Measurements from ENCODE around the gene SHISA7.
"Not testable (repeated sequence)": the region's sequence is repeated elsewhere in the genome, so short reads cannot be mapped to it uniquely, and the experiment has no call there.

SHISA7 gene

DNA sequence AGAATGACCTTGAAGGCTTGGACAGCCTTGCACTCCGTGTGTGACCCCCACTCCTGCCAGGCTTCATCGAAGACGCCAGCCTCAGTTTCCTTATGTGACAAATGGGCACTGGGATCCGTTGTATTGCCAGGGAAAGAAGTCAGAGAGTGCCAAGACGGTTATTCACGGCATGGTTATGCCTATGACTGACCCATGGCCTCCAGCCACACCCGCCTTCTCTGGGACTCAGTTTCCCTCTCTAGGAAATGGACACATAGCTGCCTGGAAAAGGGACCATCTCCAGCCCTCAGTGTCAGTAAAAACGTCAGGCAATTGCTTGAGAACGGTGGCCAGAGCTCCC lies 34.6 kb downstream of the SHISA7 start:
- DNase-seq: no peak

DNA sequence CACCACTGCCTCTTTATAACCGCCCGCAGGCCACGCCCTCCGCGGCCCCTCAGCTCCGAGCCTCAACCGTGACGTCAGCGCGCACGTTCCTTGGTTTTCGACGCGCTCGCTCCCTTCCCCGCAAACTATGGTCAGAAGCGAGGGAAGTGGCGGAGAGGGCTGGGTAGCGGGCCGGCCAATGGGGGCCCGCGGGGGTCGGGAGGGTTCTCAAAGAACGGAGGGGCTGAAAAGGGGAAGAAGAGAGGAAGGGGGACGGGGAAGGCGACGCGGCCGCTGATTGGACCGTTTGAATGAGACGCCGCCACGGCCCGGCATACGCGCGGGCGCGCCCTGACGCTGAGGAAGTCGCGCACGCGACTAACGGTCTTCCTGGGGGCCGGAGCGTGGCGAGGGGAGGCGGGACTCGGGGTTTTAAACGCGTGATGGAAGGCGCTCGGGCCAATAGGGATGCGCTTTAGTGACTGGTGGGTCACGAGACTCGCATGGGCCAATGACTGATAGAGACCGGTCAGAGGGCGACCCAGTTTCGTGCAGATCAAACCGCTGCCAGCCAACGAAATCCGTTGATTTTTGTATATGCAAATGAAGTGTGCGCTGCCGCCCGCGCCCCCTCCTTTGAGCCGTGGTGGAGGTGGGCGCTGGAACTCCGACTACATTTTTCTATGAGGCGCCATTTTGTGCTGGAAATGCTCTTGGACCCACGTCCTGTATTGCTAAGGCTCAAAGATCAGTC lies 35.1 kb downstream of the SHISA7 start:
- DNase-seq: peak; percentile 97

DNA sequence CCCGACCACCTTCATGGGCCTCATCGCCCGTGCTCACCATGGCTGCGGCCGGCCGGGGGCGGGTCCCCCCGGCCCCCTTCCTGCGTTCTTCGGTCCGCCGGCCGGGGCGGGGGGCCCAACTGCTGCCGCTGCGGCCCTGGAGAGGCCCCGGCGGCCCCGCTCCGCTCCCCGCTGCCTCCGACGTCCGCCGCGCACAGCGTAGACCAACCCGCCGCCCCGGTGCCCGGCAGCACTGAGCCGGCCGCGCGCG lies 35.6 kb downstream of the SHISA7 start, which contains the start of gene UBE2S:
UBE2S (minus strand) TSS at position 239 of the 250 bp plus-strand sequence; CDS start at position 40, 199 bp downstream.
- DNase-seq: not testable (repeated sequence)

DNA sequence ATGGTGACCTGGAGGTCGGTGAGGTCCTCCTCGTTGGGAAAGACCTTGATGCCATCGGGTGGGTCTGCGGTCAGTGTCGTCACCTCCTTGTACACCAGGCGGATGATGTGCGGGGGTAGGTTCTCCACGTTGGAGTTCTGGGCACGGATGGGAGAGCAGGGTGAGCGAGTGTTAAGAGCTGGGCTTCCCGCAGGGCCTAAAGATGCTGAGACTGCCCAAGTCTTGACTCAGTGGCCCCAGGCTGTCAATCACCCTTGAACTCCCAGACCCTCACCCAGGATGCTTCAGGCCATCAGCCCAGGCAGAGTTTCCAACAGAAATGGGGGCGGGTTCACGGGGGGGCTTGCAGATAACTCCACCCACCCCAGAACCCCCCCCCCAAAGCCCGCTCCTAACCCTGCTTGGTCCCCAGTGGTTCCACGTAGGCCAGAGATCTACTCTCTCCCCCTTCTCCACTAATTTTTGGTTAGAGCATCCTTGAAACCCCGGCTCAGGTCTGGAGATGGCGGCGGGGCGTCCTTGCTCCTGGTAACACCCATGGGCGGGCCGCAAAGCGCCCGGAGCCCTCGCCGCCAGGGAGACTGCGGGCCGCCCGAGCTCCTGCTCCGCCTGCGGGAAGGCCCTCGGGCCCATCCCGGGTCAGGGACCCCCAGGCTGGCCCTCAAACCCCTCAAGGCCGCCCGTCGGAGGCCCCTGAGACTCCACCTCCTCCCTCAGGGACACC lies 36.1 kb downstream of the SHISA7 start:
- DNase-seq: no peak

DNA sequence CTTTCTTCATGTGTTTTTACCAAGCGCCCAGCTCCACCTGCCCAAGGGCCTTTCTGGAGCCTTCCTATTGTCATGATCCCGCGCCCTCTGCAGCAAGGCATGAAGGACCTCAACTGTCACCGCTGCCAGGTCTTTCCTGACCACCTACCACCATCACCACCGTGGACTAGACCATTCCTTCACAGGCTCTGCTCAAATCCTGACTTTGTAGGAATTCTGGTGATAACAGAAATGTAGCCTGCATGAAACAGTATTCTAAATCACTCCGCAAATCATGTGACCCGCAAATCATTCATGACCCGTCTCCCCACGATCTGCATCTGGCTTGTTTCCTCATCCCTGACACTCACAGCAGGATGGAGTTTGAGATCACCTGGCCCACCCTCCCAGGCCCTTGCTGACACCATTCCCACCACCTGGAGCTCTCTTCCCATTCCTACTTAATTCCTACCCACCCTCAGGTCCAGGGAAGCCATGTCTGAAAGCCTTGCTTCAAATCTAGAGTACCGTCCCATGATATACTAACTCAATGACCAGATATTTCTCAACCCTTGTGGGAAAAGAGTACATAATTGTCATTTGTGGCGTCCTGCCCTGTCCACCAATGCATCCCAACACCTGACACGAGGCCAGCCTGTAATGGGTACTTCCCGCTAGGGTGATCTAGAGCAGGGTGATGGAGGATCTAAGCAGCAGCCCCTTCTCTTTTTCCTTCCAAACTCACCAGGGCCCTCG lies 36.8 kb downstream of the SHISA7 start:
- DNase-seq: no peak

DNA sequence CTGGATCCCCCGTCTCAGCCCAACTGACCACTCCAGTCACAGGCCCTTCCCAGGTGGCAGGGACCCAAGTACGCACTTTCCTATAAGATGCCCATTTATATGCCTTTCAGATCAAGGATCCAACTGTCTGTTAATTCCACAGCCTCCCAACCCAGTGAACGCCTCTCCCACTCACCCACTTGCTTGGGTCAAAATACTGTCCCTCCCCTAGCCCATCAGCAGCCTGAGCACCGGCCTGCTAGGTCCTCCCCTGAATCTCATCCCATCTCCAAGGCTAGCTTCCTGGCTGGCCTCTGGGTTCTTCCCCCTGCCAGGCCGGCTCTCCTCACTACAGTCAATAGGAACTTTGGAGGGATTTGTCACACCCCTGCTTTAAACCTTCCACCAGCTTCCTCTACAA lies 37.5 kb downstream of the SHISA7 start:
- no peak for DNase-seq

DNA sequence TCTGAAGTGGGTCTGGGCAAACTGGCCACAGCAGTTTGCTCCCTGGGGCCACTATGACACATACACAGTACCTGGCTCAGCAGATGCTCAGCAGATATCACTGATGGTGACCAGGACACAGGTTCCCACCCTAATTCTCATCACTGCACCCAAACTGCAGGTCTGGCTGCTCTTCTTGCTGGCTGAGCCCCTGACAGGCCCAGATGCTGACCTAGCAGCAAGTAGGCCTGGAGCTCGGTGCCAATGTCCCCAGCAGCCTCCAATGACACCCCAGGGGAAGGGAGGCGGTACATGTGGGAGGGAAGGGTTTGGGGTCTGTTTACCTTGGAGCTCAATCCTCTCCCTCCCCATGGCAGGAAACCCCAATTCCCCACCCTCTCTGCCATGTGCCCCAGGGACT lies 40.6 kb downstream of the SHISA7 start:
- no peak for DNase-seq

DNA sequence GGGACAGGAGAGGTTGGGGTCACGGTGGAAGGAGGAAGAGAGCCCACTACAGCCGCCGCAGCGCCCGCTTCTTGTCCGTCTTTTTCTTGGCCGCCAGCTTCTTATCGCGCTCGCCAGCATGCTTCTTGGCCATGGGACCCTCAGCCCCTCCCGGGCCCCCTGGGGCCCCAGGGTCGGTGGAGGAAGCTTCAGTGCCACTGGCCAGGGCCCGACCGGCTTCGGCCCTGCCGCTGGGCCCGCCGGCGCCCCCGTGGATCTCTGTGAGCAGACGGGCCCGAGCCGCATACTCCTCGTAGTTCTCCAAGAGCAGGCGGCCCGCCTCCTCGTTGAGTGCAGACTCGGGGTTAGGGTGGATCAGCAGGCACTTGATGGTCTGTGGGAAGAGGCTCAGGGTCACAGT lies 41.7 kb downstream of the SHISA7 start:
- DNase-seq: not testable (repeated sequence)

DNA sequence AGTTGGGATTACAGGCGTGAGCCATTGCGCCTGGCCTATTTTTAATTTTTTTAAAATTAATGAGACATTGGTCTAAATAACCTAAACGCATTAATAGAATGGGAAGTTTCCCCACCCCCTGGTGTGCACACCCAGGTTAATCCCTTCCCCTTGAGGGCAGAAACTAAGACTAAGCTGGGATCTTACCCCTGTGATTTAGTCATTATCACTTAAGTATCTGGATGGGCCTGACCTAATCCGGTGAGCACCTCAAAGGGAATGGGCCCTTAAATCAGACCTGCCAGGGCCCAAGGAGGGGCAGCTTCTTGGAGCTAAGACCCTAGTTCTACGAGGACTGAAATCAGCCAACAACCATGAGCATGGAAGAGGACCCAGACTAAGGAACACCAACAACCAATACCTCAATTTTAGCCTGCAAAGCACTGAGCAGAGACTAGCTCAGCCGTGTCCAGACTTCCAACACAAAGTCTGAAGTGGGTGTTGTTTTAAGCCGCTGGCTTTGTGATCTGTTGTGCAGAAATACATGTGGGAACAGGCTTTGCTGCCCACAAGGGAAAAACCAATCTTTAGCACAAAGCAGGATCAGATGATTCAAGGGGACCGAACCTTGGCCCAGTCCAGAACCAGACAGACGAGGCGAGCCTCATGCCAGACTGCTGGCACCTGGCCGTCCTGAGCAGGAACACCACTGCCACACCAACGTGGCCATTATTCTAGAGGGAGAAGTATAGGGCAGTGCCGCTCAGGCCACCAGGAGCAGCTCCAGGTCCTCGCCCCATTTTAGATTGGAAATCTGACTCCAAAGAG lies 42.6 kb downstream of the SHISA7 start:
- DNase-seq: no peak

DNA sequence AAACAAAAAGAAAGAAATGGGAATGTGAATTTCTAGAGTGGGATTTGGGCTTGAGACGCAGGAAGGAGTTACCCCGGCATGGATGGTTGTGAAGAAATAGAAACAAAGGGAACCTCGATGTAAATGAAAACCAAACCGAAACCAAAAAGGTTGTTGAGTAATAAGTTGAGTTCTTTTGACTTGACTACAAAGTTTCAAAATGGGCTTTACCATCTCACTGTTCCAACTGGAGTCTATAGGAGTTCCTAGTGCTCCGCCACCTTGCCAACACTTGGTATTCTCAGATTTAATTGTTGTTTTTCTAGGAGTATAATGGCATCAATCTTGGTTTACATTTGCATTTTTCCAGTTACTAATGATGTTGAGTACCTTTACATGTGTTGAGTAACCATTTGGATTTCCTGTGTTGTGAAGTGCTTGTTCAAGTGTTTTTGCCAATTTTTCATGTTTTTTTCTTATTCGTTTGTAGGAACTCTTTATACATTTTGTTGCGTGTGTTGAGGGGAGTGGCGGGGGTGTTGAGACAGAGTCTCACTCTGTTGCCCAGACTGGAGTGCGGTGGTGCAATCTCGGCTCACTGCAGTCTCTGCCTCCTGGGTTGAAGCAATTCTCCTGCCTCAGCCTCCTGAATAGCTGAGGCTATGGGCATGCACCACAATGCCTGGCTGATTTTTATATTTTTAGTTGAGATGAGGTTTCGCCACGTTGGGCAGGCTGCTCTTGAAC lies 44.7 kb downstream of the SHISA7 start:
- no peak for DNase-seq

DNA sequence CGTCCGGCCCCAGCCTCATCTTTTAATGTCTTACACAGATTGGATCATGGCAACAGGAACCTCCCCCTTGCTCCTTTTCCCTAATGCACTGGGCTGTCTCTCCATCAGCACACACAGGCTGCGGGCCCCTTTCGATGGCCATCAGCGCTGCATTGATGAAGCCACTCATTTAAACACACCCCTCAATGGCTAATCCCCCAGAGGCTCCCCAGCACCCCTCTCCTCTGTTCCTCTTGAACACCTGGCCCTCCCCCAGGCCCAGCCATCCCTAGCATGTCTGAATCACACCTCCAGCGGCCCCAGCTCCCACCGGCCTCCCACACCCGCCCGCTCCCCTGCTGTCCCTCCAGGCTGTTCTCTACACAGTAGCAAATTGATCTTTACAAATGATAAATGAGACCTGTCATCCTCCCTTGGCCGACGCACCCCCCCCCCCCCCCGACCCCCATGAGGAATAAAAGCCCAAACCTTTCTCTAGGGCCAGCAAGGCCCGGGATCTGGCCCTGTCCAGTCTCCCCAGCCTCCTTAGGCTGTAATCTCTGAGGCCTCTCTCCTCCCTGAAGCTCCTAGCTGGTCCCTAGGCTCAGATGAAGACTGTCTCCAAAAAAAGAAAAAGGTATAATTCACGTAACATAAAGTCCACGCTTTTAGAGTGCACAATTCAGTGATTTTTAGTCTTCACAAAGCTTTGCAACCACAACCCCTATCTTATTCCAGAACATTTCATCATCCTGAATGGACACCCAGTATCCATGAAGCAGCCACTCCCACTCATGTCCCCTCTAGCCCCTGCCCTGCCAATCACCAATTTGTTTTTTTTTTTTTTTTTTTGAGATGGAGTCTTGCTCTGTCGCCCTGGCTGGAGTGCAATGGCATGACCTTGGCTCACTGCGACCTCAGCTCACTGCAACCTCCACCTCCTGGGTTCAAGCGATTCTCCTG lies 50.0 kb downstream of the SHISA7 start:
- DNase-seq: no peak

DNA sequence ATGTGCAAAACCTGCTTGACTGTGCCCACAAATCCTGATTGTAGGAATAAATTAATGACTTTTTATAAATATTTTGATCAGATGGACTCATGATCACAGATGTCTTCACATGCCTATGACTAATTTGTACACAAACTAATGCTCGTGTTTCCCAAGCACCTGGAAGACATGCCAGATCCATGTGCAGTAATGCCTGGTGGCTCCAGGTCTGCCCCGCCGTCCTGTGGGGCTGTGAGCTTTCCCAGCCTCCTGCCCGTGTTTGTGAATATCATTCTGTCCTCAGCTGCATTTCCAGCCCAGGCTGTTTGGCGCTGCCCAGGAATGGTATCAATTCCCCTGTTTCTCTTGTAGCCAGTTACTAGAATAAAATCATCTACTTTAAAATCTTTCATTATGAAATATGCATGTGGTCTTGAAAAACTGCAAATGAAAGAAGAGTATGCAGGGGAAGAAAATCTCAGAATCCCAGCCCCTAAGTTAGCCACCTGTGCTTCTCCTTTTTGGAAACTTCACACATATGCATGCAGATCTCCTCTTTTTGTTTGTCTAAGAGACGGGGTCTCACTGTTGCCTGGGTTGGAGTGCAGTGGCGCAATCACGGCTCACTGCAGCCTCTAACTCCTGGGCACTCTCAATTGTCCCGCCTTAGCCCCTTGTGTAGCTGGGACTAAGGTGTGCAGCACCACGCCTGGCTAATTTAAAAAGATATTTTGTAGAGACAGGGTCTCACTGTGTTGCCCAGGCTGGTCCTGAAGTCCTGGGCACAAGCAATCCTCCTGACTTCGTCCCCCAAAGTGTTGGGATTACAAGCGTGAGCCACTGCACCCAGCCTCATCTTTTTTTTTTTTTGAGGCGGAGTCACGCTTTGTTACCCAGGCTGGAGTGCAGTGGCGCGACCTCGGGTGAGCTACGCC lies 51.1 kb downstream of the SHISA7 start:
- DNase-seq: no peak

DNA sequence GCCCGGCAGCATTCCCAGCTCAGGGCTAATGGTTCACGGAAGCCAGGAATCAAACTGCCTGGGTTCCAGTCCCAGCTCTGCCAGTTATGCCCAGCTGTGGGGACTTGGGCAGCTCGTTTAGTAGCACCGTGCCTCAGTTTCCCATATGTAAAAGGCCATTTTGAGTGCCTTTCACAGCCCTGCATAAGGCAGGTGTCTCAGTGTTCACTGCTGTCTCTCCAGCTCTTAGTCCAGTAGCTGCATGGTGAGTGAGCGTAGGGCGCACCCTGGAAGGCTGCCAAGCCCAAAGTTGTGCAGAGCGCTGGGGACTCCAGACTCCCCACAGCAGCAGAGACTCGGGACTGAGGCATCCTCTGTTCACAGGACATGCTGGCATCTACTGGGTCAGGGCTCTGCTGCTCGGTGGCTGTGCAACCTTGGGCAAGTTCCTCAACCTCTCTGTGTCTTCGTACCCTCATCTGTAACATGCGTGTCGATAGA lies 51.9 kb downstream of the SHISA7 start:
- no peak for DNase-seq

DNA sequence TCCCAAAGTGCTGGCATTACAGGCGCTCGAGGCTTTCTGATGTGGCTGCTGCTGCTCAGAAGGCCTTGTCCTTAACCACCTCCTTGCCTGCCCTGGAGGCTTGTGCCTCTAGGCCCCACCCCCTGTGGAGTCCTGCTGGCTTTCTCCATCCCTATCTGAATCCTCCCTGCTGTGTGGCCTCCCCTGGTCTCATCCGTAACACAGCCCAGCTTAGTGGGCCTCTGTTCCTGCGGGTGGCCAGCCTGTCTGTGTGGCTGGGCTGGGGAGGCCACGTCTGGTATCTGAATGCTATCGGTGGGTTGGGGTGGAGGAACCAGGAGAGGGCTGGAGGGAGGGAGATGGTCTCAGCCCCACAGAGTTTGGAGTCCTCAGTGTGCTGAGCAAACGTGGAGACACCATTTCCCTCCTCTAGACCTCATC lies 52.6 kb downstream of the SHISA7 start:
- DNase-seq: no peak

DNA sequence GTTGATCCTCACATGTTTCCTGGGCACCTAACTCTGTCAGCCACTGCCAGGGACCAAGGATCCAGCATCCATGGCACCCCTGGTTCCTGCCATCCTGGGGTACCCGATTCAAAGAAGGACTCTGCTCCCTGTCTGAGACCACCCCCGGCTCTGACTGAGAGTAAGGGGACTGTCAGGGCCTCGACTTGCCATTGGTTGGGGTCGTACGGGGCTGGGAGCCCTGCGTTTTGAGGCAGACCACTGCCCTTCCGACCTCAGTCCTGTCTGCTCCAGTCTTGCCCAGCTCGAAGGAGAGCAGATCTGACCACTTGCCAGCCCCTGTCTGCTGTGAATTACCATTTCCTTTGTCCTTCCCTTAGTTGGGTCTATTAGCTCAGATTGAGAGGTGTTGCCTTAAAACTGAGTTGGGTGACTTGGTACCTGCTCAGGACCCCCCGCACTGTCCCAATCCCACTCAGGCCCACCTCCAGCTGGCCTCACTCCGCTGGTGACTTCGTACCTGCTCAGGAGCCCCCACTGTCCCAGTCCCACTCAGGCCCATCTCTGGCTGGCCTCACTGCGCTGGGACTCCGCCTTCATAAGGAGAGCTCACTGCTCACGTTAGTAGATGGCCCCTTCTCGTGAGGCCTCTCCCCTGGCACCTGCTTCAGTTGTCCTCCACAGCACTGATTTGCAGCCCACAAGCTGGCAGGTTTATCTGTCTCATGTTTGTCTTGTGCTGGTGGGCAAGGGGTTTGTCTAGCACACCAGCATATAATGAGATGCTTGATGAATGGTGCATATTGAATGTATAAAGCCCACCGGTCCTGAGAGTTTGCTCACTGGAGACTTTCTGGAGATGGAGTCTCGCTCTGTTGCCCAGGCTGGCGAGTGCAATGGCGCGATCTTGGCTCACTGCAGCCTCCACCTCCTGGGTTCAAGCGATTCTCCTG lies 53.4 kb downstream of the SHISA7 start:
- DNase-seq: no peak

DNA sequence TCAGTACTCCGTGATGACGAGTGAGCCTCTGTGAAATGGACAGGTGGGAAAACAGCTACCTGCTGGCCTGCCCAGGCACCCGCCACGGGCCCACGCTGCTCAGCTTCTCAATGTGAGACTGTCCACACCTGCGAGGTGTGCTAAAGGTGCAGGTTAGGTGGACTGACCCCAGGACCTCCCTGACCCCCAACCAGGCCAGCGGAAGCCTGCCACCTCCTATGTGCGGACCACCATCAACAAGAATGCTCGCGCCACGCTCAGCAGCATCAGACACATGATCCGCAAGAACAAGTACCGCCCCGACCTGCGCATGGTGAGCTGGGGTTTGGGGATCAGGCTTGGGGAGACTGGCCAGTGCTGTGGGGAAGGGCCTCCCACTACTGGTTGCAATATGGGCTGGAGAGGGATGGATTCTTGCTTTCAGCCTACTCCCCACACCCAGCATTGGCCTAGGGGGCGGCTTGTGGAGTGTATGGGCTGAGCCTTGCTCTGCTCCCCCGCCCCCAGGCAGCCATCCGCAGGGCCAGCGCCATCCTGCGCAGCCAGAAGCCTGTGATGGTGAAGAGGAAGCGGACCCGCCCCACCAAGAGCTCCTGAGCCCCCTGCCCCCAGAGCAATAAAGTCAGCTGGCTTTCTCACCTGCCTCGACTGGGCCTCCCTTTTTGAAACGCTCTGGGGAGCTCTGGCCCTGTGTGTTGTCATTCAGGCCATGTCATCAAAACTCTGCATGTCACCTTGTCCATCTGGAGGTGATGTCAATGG lies 55.2 kb downstream of the SHISA7 start:
- no peak for DNase-seq

DNA sequence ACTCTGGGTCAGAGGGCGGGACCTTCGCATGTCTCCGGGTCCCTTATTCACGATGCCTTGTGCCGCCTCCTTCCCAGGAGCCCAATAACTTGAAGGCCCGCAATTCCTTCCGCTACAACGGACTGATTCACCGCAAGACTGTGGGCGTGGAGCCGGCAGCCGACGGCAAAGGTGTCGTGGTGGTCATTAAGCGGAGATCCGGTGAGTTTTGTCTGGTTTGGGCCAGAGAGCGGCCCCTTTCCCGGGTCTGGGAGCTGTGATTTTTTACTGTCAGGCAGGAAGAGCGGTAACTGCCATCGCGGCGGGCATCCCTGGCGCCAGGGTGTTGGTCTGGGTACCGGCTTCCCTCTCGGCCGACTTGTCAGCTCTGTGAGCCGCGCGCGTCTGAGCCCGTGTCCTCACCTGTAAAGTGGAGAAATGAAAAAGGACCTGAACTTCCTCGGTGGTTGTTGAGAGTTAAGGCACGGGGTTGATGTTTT lies 56.6 kb downstream of the SHISA7 start:
- no peak for DNase-seq

Data from NCI-H345 (cell line).